Measurements from ENCODE around the gene BRAF.

DNA sequence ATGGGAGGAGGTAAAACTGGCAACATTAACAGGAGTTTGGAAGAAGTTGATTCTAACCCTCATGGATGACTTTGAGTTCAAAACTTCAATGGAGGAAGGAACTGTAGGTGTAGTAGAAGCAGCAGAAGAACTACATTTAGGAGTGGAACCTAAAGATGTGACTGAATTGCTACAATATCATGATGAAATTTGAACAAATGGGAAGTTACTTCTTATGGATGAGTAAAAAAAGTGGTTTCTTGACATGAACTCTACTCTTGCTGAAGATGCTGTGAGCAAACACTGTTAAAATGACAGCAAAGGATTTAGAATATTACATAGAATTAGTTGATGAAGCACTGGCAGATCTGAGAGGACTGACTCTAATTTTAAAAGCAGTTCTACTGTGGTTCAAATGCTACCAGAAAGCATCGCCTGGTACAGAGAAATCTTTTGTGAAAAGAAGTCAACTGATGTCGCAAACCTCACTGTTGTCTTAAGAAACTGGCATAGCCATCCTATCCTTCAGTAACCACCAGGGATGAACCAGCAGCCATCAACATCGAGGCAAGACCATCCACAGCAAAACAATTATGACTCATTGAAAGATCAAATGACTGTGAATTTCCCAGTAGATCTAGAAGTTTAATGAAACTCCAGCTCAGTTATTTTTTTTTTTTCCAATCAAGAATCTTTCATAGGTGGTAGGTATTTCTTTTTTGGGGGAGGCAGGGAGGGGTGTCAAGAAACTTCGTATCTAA is 20.8 kb downstream of the BRAF start:
- no peak for TF ChIP-seq ZNF274 (IDR thresholded peaks at IDR 0.05; ENCODE audit: low read depth, low read length)
- TF ChIP-seq YY1 (IDR thresholded peaks at IDR 0.05; ENCODE audit: insufficient read depth, insufficient read length) = no peak
- TF ChIP-seq SUZ12 (IDR thresholded peaks at IDR 0.05; ENCODE audit: extremely low read depth, insufficient read depth, insufficient read length) = no peak
